DMS 273 (cell line): Measurements from ENCODE around the gene PCDHGA1.
A peak's percentile ranks its signal among the peaks of the same experiment; 100 is the strongest.
"Not testable (repeated sequence)": the region's sequence is repeated elsewhere in the genome, so short reads cannot be mapped to it uniquely, and the experiment has no call there.

Experiments
- DNase-seq: peaks from one replicate; lab custom pipeline; 2025; ENCODE audit not compliant: unreplicated experiment; lab: John Stamatoyannopoulos, UW

Gene PCDHGA1

DNA sequence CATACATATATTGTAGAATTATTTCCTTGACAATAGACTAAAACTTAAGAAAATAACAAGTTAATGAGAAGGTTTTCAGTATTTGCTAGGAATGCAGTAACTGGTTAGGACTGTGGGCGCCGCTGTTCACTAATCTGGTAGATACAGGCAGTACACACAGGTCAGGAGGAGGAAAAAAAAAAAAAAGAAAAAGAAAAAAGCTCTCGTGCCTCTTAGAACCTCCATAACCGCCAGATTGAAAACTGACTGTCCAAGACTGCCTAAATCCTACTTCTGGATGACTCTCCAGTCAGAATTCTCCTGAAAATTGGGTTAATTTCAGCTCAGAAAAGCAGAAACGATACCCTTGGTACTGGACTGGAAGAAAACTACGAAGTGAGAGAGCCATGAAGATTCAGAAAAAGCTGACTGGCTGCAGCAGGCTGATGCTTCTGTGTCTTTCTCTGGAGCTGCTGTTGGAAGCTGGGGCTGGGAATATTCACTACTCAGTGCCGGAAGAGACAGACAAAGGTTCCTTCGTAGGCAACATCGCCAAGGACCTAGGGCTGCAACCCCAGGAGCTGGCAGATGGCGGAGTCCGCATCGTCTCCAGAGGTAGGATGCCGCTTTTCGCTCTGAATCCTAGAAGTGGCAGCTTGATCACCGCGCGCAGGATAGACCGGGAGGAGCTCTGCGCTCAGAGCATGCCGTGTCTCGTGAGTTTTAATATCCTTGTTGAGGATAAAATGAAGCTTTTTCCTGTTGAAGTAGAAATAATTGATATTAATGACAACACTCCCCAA lies at the start of gene PCDHGA1:
TSS of gene PCDHGA1 (plus strand) at position 216 of the 782 bp plus-strand sequence.
- DNase-seq, result peak; percentile 51

- no peak for DNase-seq
Observed at GRCh38 chr5:141298376-141298775, 31.9 kb upstream of the PCDHGA1 start.

DNA sequence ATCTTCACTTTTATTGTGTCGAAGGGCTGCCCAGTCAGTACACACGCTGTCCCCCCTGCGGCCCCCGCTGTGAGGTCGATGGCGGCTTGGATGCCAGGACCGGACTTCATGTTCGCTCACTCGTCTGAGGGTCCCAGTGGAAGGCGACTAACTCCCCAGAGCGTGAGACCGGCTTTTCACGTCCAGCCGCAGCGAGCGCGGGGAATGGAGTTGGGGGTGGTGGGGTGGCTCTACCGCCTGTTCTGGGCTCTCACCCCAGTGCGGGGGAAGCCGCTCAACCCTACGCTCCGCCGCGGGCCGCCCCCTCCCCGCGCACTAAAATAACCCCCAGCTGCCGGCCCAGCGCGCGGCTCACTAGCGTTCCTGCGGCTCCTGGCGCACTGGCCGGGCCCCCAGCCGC lies 26.6 kb upstream of the PCDHGA1 start, which contains the start of gene SLC25A2:
TSS of gene SLC25A2 (minus strand) at position 294 of the 400 bp plus-strand sequence. CDS start at position 110, 184 bp downstream.
- DNase-seq, result no peak

GRCh38 chr5:141306630-141307029 lies 23.7 kb upstream of the PCDHGA1 start:
- no peak for DNase-seq

GRCh38 chr5:141313711-141314110 lies 16.6 kb upstream of the PCDHGA1 start:
- DNase-seq, result no peak

DNA sequence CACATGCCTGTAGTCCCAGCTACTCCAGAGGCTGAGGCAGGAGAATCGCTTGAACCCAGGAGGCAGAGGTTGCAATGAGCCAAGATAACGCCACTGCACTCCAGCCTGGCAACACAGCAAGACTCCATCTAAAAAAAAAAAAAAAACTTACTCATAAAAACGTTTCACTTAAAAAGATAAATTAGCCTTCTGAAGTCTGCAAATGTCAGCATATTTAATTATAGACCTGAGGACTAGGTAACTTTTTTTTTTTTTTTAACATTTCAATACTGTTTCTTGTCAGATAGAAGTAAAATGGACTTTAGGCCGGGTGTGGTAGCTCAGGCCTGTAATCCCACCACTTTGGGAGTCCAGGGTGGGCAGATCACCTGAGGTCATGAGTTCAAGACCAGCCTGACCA lies 13.4 kb upstream of the PCDHGA1 start:
- DNase-seq, result not testable (repeated sequence)

DNA sequence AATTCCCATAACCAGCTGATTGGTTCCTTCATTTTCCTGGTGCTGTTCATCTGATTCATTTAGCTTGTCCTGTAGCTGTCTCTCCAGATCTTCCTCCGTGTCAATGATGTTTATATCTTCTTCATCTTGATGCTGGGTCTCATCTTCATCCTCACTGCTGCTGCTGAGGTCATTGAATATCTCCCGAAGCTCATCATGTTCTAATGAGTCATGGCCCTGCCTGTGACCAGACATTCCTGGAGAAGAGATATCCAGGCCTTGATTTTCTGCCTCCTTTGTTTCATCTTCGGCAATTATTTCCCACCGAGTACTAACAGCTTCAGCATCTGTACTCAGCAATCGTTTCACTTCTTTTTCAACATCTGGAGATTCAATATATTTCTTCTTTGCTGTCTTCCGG lies 11.1 kb upstream of the PCDHGA1 start:
- DNase-seq, result no peak

- DNase-seq, result no peak
Observed at GRCh38 chr5:141319699-141320098, 10.6 kb upstream of the PCDHGA1 start.

- peak; percentile 97 for DNase-seq
Observed at GRCh38 chr5:141320225-141321169, 9.8 kb upstream of the PCDHGA1 start, which contains the start of gene TAF7. TAF7 (minus strand) TSS chr5:141320784; CDS start chr5:141320044, 740 bp downstream.

GRCh38 chr5:141322261-141322660 lies 8.1 kb upstream of the PCDHGA1 start:
- no peak for DNase-seq

DNA sequence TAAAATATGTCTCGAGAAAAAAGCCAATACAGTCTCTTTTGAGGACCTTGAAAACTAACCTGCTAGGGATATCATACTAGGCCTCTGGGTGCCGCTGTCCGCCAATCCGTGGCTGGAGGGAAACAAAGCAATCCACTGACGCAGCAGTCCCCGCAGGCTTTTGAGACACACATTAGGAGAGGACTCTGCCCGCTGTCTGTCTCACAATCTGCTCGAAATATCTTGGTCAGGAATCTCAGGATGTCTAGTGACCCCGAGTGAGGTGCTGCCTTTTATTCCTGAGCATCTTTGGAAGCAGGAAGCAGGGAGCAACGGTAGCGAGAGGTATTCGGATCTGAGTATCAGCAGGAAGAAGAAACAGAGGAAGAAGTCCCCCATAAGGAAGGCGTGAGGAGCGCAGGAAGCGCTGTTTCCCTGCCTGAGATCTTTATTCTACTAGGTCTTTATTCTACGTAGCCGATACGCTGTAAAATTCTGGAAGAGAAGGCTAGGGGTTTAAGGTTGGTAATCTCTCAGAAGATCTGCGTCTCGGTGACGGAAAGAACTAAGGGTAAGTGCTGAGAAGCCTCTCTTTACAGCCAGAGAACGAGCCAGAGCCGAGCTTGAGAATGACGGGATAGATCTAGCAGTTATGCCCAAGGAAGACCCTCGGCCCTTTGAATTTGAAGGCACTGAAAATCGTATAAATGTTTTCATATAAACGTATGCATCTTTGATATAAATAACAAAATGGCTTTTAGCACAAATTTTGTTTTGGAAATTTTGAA lies 4.0 kb upstream of the PCDHGA1 start:
- DNase-seq, result no peak

GRCh38 chr5:141328231-141328630 lies 2.1 kb upstream of the PCDHGA1 start:
- DNase-seq, result no peak

- not testable (repeated sequence) for DNase-seq
Observed at GRCh38 chr5:141332571-141332970, 2.3 kb downstream of the PCDHGA1 start.

- DNase-seq, result peak; percentile 38
Observed at GRCh38 chr5:141338538-141339306, 8.4 kb downstream of the PCDHGA1 start, which contains the start of gene PCDHGA2. PCDHGA2 (plus strand) TSS chr5:141338760.

- not testable (repeated sequence) for DNase-seq
Observed at GRCh38 chr5:141340781-141341354, 10.6 kb downstream of the PCDHGA1 start.

DNA sequence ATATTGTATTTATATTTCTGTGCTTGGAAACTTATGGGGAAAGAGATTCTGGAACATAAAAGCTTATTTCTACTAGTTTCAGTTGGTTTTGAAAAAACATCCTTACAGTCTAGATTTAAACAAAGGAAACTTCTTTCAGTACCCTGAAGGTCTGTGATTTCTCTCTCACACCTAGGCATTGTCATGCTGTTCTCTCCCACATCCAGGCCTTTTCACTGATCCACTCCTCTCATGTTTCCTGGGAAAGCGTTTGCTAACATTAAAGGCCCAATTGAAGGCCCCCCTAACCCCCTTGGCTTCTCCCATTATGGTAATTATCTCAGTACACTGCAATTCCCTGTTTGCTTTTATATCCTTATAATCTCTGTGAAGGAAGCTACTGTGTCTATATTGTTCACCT lies 12.5 kb downstream of the PCDHGA1 start:
- DNase-seq, result no peak

GRCh38 chr5:141343242-141343952 lies 13.1 kb downstream of the PCDHGA1 start, which contains the start of gene PCDHGA3:
PCDHGA3 (plus strand) TSS chr5:141343829; CDS start chr5:141344034, 205 bp downstream.
- peak; percentile 9 for DNase-seq

DNA sequence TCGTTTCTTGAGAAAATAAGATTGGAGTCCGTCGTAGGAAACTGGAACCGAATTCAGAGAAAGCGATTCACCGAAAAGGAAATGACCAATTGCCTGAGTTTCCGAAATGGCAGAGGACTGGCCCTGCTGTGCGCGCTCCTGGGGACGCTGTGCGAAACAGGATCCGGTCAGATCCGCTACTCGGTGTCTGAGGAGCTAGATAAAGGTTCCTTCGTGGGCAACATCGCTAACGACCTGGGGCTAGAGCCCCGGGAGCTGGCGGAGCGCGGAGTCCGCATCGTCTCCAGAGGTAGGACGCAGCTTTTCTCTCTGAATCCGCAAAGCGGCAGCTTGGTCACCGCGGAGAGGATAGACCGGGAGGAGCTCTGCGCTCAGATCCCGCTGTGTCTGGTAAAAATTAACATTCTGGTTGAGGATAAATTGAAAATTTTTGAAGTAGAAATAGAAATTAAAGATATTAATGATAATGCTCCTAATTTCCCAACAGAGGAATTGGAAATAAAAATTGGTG lies 13.7 kb downstream of the PCDHGA1 start:
- DNase-seq, result no peak

DNA sequence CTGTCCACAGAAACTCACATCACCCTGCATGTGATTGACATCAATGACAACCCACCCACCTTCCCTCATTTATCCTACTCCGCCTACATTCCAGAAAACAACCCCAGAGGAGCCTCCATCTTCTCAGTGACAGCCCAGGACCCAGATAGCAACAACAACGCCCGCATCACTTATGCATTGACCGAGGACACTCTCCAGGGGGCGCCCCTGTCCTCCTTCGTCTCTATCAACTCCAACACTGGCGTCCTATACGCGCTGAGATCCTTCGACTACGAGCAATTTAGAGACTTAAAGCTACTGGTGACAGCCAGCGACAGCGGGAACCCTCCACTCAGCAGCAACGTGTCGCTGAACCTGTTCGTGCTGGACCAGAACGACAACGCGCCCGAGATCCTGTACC lies 15.0 kb downstream of the PCDHGA1 start:
- DNase-seq, result no peak
